ENCODE measurements around the gene SYF2. TPM values are rescaled to one million over a fixed set of nuclear protein-coding genes. Genes with fewer than 3 reads are reported as not detected.

SYF2 gene
- total RNA-seq, 1 experiment from 2014 or later = 35.3 TPM

DNA sequence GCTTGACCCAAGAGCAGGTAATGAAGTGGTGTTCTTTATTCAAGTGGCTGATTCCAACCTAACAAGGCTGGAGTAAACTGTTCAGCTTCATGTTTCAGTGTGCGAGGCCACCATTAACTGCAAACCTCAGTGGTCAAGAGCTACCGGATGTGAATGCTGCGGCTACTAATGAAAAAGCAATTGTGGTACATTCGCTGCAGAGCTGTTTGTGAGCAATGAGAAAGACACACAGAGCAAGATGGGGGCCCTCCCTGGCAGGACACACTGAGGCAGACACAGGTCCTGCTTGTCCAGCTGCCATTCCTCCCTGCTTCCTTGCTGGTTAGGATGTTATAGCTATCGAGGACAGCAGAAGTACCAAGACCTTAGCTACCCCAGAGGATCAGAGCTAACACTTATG lies 26.1 kb downstream of the SYF2 start (continued):
- no peak for TF ChIP-seq ZSCAN18 (CRISPR knock-in tag; IDR thresholded peaks at IDR 0.05)
- no peak for TF ChIP-seq CREB1 (CRISPR knock-in tag; IDR thresholded peaks at IDR 0.05)
- no peak for TF ChIP-seq RELA (CRISPR knock-in tag; IDR thresholded peaks at IDR 0.05; ENCODE audit: borderline replicate concordance)

DNA sequence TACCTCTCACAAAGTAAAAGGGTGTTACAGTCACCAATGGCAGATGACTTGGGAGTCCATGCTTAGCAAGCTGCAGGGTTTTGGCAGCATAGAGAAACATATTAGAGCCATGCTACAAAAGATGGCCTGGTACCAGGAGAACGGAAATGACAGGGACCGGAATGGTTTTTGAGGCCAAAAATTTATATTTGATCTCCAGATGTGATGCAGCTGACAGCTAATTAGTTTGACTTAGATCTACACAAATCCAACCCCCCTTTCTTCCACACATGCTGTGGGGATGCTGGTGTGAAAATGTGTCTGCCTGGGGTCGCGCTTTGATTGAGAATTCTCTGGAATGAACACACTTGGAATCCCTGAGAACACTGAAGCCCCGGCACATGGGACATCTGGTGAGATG lies 26.5 kb downstream of the SYF2 start:
- ATAC-seq = no peak
- Mint-ChIP-seq H3K36me3 (no peaks in the 10 kb centered on the region), H3K27me3 (ENCODE audit: low read depth) (no peaks in the 10 kb centered on the region), H3K9me3 (no peaks in the 10 kb centered on the region), H3K4me1 (peaks cover 15% of the 10 kb centered on the region), H3K4me3 (no peak overlapping the region), H3K27ac (no peak overlapping the region)
- ChIA-PET CTCF (interaction anchor here (0.9 to 3.1 kb wide), 8 partner anchors 10 to 367 kb away, joined by 3 to 16 read pairs (median 4); partner anchors contain the start of gene SYF2), POLR2A (interaction anchor here (0.6 to 0.8 kb wide), 2 partner anchors 42 to 83 kb away, joined by 3 read pairs; no protein-coding TSS in a partner anchor)
- DNase-seq (ENCODE audit: low spot score) = no peak
- TF ChIP-seq, protein P1, sequence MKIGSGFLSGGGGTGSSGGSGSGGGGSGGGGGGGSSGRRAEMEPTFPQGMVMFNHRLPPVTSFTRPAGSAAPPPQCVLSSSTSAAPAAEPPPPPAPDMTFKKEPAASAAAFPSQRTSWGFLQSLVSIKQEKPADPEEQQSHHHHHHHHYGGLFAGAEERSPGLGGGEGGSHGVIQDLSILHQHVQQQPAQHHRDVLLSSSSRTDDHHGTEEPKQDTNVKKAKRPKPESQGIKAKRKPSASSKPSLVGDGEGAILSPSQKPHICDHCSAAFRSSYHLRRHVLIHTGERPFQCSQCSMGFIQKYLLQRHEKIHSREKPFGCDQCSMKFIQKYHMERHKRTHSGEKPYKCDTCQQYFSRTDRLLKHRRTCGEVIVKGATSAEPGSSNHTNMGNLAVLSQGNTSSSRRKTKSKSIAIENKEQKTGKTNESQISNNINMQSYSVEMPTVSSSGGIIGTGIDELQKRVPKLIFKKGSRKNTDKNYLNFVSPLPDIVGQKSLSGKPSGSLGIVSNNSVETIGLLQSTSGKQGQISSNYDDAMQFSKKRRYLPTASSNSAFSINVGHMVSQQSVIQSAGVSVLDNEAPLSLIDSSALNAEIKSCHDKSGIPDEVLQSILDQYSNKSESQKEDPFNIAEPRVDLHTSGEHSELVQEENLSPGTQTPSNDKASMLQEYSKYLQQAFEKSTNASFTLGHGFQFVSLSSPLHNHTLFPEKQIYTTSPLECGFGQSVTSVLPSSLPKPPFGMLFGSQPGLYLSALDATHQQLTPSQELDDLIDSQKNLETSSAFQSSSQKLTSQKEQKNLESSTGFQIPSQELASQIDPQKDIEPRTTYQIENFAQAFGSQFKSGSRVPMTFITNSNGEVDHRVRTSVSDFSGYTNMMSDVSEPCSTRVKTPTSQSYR (CRISPR knock-in tag; IDR thresholded peaks at IDR 0.05) = no peak
- TF ChIP-seq SP1 (CRISPR knock-in tag; conservative IDR thresholded peaks at IDR 0.05) (no peak), ZNF416 (CRISPR knock-in tag; IDR thresholded peaks at IDR 0.05) (no peak)

GRCh38 chr1:25204797-25205480 lies 27.4 kb downstream of the SYF2 start:
- Mint-ChIP-seq H3K4me1 (peaks cover 15% of the 10 kb centered on the region), H3K36me3 (no peaks in the 10 kb centered on the region), H3K27ac (no peak overlapping the region), H3K27me3 (ENCODE audit: low read depth) (no peaks in the 10 kb centered on the region), H3K4me3 (no peak overlapping the region), H3K9me3 (no peaks in the 10 kb centered on the region)
- CTCF ChIA-PET = interaction anchor here (0.6 to 3.1 kb wide), 13 partner anchors 9 to 357 kb away, joined by 3 to 16 read pairs (median 4); partner anchors contain the start of gene SYF2
- POLR2A ChIA-PET = no interaction called here
- TF ChIP-seq, protein P2, sequence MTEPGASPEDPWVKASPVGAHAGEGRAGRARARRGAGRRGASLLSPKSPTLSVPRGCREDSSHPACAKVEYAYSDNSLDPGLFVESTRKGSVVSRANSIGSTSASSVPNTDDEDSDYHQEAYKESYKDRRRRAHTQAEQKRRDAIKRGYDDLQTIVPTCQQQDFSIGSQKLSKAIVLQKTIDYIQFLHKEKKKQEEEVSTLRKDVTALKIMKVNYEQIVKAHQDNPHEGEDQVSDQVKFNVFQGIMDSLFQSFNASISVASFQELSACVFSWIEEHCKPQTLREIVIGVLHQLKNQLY (CRISPR knock-in tag; IDR thresholded peaks at IDR 0.05) = no peak
- TF ChIP-seq, protein P3, sequence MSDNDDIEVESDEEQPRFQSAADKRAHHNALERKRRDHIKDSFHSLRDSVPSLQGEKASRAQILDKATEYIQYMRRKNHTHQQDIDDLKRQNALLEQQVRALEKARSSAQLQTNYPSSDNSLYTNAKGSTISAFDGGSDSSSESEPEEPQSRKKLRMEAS (CRISPR knock-in tag; IDR thresholded peaks at IDR 0.05) = no peak
- TF ChIP-seq FOXP1 (CRISPR knock-in tag; IDR thresholded peaks at IDR 0.05; ENCODE audit: borderline replicate concordance) (no peak), NR1H2 (CRISPR knock-in tag; IDR thresholded peaks at IDR 0.05) (no peak), GABPB1 (CRISPR knock-in tag; IDR thresholded peaks at IDR 0.05) (0 out of 2 replicates have a peak, but pooled peaks have one; percentile 33)
- TF ChIP-seq, protein P4, sequence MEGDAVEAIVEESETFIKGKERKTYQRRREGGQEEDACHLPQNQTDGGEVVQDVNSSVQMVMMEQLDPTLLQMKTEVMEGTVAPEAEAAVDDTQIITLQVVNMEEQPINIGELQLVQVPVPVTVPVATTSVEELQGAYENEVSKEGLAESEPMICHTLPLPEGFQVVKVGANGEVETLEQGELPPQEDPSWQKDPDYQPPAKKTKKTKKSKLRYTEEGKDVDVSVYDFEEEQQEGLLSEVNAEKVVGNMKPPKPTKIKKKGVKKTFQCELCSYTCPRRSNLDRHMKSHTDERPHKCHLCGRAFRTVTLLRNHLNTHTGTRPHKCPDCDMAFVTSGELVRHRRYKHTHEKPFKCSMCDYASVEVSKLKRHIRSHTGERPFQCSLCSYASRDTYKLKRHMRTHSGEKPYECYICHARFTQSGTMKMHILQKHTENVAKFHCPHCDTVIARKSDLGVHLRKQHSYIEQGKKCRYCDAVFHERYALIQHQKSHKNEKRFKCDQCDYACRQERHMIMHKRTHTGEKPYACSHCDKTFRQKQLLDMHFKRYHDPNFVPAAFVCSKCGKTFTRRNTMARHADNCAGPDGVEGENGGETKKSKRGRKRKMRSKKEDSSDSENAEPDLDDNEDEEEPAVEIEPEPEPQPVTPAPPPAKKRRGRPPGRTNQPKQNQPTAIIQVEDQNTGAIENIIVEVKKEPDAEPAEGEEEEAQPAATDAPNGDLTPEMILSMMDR (IDR thresholded peaks at IDR 0.05) = peak; percentile 75
- DNase-seq (ENCODE audit: low spot score) (no peak), ATAC-seq (peak; percentile 57; the same call in 1 of the 2 replicates)

- H3K9me3 Mint-ChIP-seq = no peaks in the 10 kb centered on the region
- ChIA-PET CTCF (interaction anchor here (0.6 kb wide), 1 partner anchor 593 kb away, joined by 3 read pairs; no protein-coding TSS in a partner anchor), POLR2A (no interaction called here)
- H3K27ac Mint-ChIP-seq = peak overlapping the region; percentile 73
- peaks cover 24% of the 10 kb centered on the region for H3K4me1 Mint-ChIP-seq
- DNase-seq (ENCODE audit: low spot score) (no peak), ATAC-seq (no peak)
- H3K27me3 Mint-ChIP-seq (ENCODE audit: low read depth) = no peaks in the 10 kb centered on the region
- no peak overlapping the region for H3K4me3 Mint-ChIP-seq
- no peaks in the 10 kb centered on the region for H3K36me3 Mint-ChIP-seq
- TF ChIP-seq ZNF317 (CRISPR knock-in tag; IDR thresholded peaks at IDR 0.05; ENCODE audit: borderline replicate concordance, low read depth) (no peak), OVOL2 (CRISPR knock-in tag; IDR thresholded peaks at IDR 0.05; ENCODE audit: borderline replicate concordance) (no peak), ZNF232 (CRISPR knock-in tag; IDR thresholded peaks at IDR 0.05) (no peak), JAZF1 (CRISPR knock-in tag; IDR thresholded peaks at IDR 0.05) (no peak), ZNF263 (CRISPR knock-in tag; IDR thresholded peaks at IDR 0.05; ENCODE audit: low read depth) (no peak), NFATC4 (CRISPR knock-in tag; IDR thresholded peaks at IDR 0.05) (no peak)
- TF ChIP-seq, protein P5, sequence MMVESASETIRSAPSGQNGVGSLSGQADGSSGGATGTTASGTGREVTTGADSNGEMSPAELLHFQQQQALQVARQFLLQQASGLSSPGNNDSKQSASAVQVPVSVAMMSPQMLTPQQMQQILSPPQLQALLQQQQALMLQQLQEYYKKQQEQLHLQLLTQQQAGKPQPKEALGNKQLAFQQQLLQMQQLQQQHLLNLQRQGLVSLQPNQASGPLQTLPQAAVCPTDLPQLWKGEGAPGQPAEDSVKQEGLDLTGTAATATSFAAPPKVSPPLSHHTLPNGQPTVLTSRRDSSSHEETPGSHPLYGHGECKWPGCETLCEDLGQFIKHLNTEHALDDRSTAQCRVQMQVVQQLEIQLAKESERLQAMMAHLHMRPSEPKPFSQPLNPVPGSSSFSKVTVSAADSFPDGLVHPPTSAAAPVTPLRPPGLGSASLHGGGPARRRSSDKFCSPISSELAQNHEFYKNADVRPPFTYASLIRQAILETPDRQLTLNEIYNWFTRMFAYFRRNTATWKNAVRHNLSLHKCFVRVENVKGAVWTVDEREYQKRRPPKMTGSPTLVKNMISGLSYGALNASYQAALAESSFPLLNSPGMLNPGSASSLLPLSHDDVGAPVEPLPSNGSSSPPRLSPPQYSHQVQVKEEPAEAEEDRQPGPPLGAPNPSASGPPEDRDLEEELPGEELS (CRISPR knock-in tag; IDR thresholded peaks at IDR 0.05) = no peak
- TF ChIP-seq, protein P6, sequence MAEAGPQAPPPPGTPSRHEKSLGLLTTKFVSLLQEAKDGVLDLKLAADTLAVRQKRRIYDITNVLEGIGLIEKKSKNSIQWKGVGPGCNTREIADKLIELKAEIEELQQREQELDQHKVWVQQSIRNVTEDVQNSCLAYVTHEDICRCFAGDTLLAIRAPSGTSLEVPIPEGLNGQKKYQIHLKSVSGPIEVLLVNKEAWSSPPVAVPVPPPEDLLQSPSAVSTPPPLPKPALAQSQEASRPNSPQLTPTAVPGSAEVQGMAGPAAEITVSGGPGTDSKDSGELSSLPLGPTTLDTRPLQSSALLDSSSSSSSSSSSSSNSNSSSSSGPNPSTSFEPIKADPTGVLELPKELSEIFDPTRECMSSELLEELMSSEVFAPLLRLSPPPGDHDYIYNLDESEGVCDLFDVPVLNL (CRISPR knock-in tag; IDR thresholded peaks at IDR 0.05; ENCODE audit: borderline replicate concordance, low read depth) = no peak
These were observed 31.3 kb downstream of the SYF2 start for GRCh38 chr1:25201006-25201405.

Data from WTC11 (cell line).